SK-N-SH (cell line): ENCODE measurements around the gene ASGR1.

Experiments
- CTCF ChIP-seq: fragments of 200-600 bp; sonication (generic); IDR thresholded peaks from 2 replicates; pipeline ENCODE4 v1.6.1; 2017; ENCODE audit warnings: antibody characterized with exemption, mild to moderate bottlenecking, moderate library complexity
- EP300 ChIP-seq, 2 experiments: IDR thresholded peaks; 2 replicates each; pipeline versions ENCODE4 v1.4.0 to v1.6.1; 2012; ENCODE audit warnings: borderline replicate concordance in 1 of 2, low read depth in 1 of 2, low read length in 1 of 2
- FOSL2 ChIP-seq: IDR thresholded peaks from 2 replicates; pipeline ENCODE4 v1.4.0; 2012; ENCODE audit warnings: low read depth, mild to moderate bottlenecking, moderate library complexity, borderline replicate concordance
- RAD21 ChIP-seq: IDR thresholded peaks from 2 replicates; pipeline ENCODE4 v1.6.1; 2012; ENCODE audit warnings: mild to moderate bottlenecking, low read length
- TCF12 ChIP-seq: IDR thresholded peaks from 2 replicates; pipeline ENCODE4 v1.4.0; 2012
- USF1 ChIP-seq: IDR thresholded peaks from 2 replicates; pipeline ENCODE4 v1.4.0; 2012; ENCODE audit warnings: low read depth, borderline replicate concordance

GRCh38 chr17:7167832-7168231 is 11.3 kb downstream of the ASGR1 start:
- TF ChIP-seq USF1 (no peak), EP300 (IDR thresholded peaks at IDR 0.05; ENCODE audit: borderline replicate concordance in 1 of 2, low read depth in 1 of 2, low read length in 1 of 2) (no peak), CTCF (no peak), RAD21 (no peak), FOSL2 (no peak), TCF12 (no peak)
